Measurements from ENCODE around the gene GPSM3.
"Not testable (repeated sequence)": the region's sequence is repeated elsewhere in the genome, so short reads cannot be mapped to it uniquely, and the experiment has no call there.

Gene GPSM3

DNA sequence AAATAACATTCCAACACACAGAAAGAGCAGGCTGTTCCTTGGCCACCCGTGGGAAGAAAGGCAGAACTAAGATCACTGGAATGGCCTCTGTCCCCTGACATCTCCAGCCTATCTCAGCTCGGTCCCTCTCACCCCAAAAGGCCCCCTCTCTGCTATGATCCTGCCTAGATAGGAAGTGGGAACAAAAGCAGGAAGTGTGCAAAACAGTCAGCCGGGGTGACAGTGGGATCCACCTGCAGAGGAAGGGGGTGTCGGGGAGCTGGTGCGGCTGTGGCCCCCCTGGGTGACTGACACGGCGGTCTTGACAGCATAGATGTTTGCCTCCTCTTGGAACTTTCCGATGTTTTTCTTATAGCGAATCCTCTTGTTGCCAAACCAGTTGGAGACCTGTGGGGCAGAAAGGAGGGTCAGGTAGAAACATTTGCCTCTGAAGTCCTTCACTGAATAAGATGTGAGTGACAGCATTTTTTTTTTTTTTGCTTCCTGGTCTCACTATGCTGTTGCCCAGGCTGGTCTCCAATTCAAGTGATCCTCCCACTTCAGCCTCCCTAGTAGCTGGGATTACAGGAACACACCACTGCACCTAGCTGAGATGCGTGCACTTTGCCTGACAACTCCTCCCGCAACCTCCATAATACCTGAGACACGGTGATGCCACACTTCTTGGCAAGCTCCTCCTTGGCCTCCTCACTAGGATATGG, 5.3 kb downstream of the GPSM3 start:
- no peak for DNase-seq (ENCODE audit: low spot score)

DNA sequence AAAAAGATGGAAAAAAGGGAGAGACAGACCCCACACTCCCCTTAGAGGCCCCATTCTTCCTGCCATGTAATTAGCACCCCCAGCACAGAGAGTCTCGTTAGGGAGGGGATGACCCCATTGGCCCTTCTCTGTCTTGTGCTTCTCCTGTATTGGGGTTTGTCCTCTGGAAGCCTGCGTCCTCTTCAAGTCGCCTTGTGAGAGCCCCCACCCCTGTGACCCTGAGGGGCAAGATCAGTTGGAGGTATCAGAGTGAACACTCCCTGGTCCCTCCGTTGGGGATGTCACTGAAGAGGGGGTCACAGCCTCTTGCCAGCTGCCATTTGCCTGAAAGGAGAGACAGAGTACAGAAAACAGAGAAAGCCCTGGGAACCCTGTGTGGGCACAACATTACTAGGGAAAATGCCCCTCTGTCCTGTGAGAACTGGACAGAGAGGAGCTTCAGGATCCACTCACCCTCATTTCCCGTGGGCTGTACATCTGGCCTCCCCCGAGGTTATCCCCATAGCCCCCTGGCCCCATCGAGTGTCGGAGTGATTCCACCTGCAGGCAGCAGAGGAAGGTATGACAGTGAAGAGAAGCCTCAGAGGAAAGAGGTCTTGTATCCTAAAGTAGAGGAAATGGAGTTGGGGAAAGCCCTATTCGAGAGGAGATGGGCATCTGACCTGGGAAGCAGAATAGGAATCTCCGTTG, 6.1 kb downstream of the GPSM3 start:
- DNase-seq (ENCODE audit: low spot score) = not testable (repeated sequence)

DNA sequence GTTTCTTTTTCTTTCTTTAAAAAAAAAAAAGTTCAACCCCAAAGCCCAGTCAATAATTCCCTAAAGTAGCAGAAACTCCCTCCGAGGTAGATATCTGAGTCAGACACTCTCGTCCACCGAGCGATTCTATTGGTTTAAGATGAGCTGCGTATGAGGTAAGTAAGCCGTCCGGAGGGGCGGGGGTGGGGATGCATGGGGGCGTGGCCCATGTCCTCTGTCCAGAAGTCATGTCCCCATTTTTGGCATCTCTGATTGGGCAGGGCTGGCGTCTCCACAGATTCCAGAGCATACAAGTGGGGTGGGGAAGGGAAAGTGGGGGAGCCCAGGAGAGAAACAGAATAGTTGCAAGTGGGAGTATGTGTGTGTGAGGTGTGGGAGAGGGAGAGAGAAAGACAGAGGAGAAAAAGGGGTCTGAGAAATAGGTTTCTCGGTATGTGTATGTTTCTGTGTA, 6.7 kb downstream of the GPSM3 start:
- not testable (repeated sequence) for DNase-seq (ENCODE audit: low spot score)

DNA sequence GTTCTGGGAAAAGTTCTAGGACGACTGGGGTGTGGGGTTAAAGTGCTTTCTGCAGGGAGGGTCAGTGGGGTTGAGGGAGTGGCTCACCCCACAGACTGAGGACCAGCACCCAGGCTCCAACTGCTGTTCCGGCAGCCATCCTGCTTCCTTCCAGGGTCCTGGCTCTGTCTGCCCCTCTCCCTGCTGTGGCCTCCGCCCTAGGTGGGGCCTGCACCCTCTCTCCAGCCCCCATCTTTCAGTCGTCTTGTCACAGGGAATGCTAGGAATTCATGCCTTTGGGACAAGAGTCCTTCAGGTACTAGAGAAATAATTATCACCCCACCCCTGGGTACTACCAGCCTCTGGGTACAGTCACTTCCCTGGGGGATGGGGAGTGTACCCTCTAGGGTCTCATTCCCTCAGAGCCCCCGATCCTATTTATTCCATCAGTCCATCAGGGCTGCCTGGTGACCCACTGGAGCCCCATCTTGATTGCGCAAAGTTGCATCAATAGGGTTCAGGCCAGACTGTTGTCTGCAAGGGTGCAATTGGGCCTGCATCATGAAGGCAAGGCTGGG, 8.3 kb downstream of the GPSM3 start, which contains the start of gene AGER:
AGER (minus strand) TSS at position 170 of the 557 bp plus-strand sequence; CDS start at position 139, 31 bp downstream.
- no peak for DNase-seq (ENCODE audit: low spot score)

DNA sequence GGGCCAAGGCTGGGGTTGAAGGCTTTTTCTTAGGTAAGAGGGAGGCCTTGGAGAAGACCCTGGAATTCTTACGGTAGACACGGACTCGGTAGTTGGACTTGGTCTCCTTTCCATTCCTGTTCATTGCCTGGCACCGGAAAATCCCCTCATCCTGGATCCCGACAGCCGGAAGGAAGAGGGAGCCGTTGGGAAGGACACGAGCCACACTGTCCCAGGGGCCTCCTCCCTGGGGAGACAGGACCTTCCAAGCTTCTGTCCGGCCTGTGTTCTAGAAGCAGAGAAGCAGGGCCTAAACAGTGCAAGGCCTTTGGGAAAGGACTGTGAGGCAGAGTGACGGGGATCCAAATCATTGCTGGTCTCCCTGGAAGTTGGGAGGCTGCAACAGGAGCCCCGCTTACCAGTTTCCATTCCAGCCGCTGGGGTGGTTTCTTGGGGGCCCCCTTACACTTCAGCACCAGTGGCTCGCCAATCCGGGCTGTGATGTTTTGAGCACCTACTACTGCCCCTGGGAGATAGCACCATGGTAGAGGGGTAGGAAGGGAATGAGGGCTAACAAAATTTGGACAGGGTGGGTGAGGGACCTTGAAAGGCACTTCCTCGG, 8.9 kb downstream of the GPSM3 start:
- DNase-seq (ENCODE audit: low spot score) = no peak

DNA sequence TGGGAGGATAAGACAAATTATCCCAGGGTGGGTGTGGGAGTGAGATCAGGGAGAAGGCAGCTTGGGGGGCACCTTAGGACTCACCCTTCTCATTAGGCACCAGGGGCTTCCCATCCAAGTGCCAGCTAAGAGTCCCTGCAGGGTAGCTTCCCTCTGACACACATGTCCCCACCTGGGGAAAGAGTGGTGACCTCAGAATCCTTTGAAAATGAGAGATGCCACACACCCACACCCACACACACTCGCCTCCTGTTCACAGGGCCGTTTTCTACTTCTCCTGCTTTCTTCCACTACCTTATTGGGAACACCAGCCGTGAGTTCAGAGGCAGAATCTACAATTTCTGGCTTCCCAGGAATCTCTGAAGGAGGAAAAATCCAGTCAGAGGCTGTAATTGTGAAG, 9.4 kb downstream of the GPSM3 start:
- no peak for DNase-seq (ENCODE audit: low spot score)

DNA sequence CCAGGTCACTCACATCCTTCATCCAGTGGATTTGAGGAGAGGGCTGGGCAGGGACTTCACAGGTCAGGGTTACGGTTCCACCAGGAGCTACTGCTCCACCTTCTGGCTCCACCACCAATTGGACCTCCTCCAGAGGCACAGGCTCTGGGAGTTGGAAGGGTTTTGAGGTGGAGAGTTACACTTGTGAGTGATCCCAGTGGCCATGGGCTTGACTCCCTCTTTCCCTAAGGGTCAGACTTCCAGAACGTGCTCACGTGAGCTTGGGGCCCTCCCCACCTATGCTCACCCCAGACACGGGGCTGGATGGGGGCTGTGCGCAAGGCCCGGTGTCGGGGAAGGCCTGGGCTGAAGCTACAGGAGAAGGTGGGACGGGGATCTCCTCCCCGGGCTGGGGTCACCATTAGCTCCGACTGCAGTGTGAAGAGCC, 9.9 kb downstream of the GPSM3 start:
- DNase-seq (ENCODE audit: low spot score) = no peak

DNA sequence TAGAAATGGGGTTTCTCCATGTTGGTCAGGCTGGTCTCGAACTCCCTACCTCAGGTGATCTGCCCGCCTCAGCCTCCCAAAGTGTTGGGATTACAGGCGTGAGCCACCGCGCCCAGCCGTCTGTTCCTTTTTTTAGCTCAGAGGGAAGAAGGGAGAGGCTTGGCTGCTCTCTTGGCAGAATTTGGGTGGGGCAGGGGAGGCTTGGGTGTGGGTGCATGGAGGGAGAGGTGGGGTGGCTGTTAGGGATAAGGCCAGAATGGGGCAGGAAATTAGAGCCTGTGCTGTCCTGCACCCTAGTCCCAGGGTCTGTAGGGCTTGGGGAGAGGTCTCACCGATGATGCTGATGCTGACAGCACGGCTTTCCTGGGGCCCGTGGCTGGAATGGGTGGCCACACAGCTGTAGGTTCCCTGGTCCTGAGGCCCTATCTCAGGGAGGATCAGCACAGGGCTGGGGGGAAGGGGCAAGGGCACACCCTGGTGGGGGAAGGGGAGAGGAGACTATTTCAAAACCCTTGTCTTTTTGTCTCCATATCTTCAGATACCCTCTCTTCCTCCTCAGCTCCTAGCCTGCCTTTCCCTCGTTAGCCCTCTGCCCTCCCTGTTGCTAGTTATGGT, 10.4 kb downstream of the GPSM3 start:
- no peak for DNase-seq (ENCODE audit: low spot score)

DNA sequence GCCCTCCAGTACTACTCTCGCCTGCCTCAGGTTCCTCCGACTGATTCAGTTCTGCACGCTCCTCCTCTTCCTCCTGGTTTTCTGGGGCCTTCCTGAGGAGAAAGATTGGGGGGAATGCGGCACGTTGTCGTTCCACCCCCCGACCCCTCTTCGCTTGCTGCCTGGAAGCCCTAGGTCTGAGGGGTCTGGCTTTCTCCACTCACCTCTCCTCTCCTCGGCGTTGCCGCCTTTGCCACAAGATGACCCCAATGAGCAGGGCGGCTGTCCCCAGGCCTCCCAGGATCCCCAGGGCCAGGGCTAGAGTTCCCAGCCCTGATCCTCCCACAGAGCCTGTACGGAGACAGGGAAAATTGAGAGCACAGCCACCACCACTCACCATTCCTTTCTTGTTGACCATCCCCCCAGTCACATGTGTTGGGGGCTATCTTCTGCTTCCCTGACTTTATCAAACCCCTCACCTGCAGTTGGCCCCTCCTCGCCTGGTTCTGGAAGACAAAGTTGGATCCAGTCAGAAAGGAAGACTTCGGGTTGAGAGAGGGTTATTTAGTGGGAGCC, 11.2 kb downstream of the GPSM3 start:
- no peak for DNase-seq (ENCODE audit: low spot score)

DNA sequence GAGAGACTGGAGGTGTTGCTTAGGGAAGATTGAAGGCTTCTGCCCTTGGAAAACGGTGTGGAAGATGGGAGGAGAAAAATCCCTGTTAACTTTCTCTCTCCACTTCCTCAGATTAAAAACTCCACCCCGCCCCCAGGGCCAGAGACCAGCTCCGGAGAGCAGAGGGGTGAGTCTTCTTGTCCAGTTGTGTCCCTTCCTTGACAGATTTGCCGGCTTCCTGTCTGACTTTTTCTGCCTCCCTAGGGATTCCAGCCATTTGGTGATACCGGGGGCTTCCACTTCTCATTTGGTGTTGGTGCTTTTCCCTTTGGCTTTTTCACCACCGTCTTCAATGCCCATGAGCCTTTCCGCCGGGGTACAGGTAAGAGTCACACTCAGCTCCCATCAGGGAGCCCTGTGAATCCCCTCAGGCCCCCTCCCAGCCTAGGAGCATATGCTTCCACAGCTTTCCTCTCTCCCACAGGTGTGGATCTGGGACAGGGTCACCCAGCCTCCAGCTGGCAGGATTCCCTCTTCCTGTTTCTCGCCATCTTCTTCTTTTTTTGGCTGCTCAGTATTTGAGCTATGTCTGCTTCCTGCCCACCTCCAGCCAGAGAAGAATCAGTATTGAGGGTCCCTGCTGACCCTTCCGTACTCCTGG, 12.6 kb downstream of the GPSM3 start:
- no peak for DNase-seq (ENCODE audit: low spot score)

DNA sequence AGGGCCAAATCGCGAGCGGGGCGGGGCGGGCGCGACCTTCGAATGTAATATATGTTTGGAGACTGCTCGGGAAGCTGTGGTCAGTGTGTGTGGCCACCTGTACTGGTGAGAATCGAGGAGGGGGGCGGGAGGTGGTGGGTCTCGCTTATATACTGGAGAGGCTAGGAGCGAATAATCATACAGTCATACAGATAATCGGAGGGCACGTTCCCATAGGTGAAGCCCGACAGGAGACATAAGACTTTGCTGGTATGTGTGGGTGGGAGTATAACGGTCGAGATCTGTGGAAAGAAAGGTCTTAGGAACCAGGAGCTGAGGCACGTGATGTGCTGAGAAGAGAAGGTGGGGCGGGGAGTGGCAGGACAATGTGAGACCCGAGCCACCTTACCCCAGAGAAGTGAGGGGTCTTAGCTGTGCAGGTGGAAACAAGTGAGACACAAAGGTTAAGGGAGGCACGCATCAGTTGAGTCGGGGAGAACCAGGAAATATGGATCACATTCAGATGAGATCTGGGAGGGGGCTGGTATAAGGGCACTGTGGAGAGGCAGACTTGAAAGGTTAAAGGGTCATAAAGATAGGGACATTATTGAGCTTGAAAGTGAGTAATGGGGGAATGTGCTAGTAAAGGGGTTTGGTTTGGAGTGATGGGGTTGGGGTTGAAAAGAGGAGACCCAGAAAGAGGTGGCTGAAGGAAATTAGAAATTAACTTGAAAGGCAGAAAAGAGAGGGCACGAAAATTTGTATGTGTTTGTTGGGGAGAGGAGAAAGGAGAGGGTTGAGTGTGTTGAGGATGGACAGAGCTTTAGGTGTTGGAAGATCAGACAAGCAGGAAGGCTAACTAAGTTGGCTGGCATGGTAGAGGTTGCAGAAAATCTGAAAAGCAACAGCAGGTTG, 13.6 kb downstream of the GPSM3 start:
- peak; percentile 62 for DNase-seq (ENCODE audit: low spot score)

DNA sequence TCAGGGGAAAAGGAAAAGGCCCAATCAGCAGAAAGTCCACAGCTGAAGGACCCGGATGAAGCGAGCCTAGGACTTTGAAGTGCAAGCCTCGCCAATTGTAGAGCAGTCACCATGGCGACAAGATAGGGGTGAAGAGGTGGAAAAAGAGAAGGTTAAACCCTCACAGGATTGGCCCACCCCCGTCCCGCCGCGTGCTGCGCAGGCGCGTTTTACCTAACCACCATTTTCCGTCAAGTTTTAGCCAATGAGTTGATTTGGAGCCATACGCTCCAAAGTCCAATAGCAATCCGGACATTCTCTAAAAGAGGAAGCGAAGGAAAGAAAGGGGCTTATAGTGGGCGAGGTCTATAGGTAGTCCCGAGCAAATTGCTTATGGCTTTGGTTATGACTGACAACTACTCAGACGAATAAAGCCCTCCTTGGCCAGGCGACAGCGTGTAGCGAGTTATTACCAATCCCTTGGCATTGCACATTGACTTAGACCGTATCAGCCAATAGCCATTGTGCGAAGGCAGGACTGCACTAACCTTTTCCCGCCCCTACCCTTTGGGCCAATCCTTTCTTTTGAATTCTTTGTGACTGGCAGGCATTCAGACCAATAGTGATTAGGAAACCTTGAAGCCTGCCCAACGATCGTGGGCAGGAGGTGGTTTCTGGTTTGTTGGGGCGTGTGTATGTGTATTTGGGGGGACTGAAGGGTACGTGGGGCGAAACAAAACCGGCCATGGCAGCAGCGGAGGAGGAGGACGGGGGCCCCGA, 14.5 kb downstream of the GPSM3 start, which contains the start of gene RNF5:
RNF5 (plus strand) TSS at position 618 of the 759 bp plus-strand sequence; CDS start at position 725, 107 bp downstream.
- peak; percentile 96 for DNase-seq (ENCODE audit: low spot score)

DNA sequence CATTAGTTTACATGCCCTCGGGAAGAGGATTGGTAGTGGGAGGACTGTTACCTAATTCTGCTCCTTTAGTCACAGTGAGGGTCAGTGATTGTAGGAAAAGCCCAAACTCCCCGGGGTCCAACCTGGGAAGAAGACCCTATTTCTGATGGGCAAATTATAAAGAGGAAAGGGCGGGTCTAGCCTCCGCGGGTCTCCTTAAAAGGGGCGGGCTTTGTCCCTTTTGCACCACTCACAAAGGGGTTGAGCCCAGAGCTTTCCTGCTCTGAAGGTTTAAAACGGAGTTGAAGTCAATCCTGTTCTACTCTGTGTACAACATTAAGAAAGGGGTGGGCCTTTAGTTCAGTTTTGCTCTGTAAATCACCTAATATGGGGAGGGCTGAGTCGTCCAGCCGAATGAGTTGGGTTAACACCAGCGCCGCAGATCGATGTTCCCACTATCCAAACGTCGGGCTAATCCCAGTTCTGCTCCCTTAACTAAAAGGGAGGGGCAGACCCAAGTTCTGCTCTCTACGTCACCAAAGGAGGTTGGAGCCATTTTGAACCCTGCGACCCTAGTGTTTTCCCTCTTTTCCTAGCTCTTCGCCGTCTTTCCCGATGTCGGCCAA, 15.2 kb downstream of the GPSM3 start:
- DNase-seq (ENCODE audit: low spot score) = no peak

DNA sequence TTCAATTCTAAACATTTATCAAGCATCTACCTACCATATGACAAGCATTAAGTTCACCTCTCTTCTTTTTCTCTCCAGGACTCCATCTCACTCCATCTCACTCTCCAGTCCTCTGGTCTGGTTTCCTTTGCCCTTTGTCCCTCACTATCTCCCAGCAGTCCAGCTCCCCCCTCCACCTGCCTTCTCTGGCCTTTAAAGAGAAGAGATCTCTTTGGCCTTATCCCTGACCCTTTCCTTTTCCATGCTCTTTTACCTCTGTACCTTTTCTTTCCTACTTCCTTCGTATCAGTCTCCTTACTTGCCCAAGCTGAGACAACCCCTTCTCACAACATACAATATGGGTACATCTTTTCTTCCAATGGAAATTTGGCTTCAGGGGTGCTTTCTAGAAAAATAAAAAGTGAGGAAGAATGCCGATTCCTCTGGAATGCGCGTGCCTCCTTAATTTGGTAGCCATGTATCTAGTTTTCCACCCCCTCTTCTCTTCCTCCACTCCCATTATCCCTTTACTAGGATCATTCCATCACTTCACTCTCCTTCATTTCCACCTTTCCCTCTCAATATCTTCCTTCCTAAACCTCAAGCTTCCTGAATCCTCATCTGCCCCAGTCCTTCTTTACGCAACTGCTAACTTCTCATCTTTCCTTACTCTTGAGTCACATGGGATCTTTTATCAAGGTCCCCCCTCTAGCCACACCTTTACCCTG, 15.8 kb downstream of the GPSM3 start:
- no peak for DNase-seq (ENCODE audit: low spot score)

DNA sequence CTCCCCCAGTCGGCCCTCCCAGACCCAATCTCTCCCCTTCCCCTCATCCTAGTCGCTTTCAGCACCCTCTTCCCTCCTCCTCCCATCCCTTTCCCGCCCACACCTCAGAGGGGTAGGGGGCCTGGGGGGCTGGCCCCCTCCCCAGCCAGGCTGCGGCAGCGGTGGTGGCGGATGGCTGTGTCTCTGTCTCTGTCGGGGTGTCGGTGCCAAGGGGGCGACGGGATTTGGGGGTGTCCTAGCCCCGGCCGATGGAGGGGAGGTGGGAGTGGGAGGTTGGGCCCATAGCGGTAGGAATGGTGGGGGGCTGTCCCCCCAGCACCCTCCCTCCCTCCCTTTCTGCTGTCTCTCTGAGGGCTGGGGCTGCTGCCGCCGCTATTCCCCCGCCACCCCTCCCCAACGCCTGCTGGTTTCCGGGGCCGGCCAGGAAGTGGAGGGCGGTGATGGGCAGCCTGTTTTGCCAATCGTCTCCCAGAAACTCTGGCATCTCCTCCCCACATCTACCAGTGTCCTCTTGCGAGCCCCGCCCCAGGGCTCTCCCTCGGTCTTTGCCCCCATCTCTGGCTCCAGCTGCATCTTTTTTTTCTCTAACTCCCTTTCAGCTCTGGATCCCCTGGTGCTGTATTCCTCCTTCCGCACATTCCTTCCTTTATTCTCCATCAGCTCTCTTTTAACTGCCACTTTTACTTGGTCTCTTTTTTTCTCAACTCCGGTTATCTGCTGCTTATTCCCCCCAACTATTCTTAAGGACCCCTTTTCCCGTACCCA, 16.6 kb downstream of the GPSM3 start, which contains the start of gene AGPAT1:
AGPAT1 (minus strand) TSS at position 374 of the 765 bp plus-strand sequence. CDS start 4,588 bp downstream, outside the sequence.
- DNase-seq (ENCODE audit: low spot score) = peak; percentile 98

DNA sequence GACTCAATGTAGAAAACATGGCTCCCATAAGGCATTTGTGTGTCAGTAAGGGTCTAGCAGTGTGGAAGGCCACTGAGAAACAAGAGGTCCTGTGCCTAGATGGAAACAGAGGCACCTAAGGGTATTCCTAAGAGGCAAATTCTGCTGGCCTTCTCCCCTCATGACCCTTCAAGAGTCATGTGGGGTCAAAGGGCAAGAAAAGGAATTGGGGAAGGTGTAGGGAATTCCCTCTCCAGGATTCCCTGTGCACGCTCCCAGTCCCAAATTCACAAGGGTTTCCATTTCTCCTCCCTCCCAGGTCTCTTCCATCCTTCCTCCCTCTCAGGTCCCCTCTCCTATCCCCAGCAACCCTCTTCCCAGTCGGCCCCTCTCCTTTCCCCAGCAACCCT, 17.1 kb downstream of the GPSM3 start:
- DNase-seq (ENCODE audit: low spot score) = no peak

DNA sequence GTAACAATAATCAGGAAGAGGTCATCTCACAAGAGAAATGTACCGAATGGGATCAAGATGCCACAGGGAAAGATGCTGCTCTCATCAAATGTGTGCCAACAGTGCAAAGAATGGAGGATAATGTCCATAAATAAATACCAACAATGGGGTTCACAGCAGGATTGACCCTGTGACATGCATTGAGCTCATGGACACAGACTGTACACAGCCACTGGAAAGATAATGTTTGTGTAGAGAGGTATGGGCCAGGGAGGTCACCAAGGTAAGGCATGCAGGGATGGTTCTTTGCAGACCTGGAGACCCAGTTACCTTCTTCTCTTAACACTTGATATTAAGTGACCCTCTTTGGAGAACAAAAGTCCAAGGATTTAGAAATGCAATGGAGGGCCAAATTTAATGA, 18.0 kb downstream of the GPSM3 start:
- DNase-seq (ENCODE audit: low spot score) = no peak

Measured in left forelimb (tissue), 1 donor.